OCI-LY3 (cell line): Measurements from ENCODE around the gene MEF2A.

Experiments used
- EZH2phosphoT487 ChIP-seq: fragments of 200-600 bp; shearing (Covaris generic); IDR thresholded peaks from 2 replicates; pipeline ENCODE4 v1.6.1; 2018; ENCODE audit warnings: antibody characterized with exemption, mixed run types, low read depth
- TF ChIP-seq, protein P1 (sequence below): fragments of 200-600, 300-600 bp; sonication (generic); IDR thresholded peaks from 2 replicates; pipeline ENCODE4 v1.5.1; 2014; ENCODE audit warnings: antibody characterized with exemption, low read length, low read depth

DNA sequence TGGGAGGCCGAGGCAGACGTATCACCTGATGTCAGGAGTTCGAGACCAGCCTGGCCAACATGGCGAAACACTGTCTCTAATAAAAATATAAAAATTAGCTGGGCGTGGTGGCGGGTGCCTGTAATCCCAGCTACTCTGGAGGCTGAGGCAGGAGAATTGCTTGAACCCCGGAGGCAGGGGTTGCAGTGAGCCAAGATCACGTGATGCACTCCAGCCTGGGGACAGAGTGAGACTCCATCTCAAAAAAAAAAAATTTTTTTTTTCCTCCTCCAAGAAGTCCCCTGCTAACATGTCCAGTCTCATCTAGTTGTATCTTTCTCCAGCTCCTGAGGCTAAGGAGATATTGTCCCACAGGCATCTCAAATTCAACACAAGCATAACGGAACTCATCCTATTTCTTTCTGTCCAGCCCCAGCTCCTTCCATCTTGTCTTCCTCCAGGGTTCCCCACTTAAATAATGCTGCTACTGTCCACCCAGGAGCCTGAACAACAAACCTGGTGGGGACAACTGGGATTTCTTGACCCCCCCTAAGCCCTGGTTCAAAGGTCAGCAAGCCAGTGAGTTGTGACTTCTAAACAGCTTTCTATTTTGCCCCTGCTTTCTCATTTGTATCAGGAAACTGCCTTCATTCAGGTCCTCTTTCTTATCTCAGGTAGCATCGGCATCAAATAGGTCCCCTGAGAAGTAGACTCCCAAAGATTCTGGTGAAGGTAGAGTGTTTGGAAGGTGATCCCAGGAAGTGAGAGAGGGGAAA, 4.1 kb upstream of the MEF2A start:
- TF ChIP-seq, protein P1, sequence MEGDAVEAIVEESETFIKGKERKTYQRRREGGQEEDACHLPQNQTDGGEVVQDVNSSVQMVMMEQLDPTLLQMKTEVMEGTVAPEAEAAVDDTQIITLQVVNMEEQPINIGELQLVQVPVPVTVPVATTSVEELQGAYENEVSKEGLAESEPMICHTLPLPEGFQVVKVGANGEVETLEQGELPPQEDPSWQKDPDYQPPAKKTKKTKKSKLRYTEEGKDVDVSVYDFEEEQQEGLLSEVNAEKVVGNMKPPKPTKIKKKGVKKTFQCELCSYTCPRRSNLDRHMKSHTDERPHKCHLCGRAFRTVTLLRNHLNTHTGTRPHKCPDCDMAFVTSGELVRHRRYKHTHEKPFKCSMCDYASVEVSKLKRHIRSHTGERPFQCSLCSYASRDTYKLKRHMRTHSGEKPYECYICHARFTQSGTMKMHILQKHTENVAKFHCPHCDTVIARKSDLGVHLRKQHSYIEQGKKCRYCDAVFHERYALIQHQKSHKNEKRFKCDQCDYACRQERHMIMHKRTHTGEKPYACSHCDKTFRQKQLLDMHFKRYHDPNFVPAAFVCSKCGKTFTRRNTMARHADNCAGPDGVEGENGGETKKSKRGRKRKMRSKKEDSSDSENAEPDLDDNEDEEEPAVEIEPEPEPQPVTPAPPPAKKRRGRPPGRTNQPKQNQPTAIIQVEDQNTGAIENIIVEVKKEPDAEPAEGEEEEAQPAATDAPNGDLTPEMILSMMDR, result no peak
- no peak for TF ChIP-seq EZH2phosphoT487
